HG02798 (cell line): ENCODE measurements around the gene FLYWCH2.

ENCODE experiments used
- ATAC-seq: cut with Tn5 transposase; IDR thresholded peaks from one replicate; pipeline ENCODE4 v1.9.1; 2021; ENCODE audit warnings: mild to moderate bottlenecking; ENCODE audit not compliant: unreplicated experiment, poor library complexity

Gene FLYWCH2

DNA sequence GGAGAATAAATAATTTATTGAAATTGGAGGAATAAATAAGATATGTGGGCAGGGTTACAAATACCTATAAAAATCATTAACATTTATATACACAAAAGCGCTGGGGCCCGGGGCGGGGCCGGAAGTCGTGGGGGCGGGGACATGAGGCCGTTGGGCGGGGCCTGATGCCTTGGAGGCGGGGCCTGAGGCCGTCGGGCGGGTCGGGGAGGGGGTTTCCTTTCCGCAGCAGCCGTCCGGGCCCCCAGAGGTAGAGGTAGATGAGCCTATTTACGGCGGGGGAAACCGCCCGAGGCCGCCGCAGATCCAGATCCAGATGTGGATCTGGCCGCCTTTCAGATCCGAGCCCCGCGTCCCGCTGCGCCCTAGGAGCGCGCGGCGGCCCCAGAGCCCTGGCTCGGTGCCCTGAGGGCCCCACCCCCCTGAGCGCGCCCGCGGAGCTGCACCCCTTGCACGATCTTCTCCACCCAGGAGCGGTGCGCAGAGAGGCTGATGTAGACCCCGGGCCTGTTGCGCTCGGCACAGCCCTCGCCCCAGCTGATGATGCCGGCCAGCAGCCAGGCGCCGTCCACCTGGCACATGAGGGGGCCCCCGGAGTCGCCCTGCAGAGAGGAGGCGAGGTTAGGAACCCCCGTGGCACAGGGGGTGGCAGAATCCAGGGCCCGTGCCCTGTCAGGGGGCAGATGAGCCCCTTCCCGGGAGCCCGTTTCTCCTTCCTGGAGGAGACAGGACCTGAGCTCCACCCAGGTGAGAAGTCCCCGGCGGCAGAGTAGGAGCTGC lies 30.1 kb upstream of the FLYWCH2 start:
- no peak for ATAC-seq

DNA sequence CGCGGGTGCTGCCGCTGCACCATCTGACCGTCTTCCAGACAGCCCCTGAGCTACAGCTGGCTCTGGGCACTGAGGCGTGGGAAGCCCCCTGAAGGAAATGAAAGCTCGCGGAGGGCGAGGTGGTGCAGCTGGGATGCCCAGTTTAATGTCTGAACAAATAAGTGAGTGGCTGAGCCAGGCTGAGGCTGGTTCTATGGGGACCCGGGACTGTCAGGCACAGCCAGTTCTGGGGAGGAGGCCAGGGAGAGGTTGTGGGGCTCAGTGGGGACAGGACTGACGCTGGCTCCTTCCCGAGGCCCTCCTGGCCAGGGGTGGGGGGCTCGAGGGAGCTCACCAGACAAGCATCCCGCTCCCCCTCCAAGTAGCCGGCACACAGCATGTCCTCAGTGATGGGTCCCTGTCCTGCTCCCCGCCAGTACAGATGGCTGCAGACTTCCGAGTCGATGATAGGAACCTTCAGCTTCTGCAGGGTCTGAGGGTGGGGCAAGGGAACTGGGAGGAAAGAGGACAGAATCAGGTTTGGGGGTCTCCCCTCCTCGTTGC lies 29.4 kb upstream of the FLYWCH2 start:
- no peak for ATAC-seq

DNA sequence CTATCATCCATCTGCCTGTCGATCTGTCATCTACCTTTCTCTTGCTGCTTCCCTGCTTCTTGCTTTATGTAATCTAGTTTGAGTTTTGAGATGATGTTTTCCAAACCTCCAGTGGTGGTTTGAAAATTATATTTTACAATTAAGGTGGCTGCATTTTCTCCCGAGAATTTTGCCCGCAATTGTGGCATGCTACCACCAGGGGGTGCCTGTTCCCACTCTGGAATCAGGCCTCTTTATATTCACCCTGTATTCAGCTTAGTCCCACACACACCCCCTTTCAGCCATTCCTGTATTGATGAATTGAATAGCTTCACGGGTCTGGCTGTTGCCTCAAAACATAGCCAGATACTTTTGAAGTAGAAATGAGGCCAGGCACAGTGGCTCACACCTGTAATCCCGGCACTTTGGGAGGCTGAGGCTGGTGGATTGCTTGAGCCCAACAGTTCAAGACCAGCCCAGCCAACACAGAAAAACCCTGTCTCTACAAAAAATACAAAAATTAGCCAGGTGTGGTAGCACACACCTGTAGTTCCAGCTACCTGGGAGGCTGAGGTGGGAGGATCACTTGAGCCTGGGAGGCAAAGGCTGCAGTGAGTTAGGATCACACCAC lies 28.2 kb upstream of the FLYWCH2 start:
- ATAC-seq, result no peak

DNA sequence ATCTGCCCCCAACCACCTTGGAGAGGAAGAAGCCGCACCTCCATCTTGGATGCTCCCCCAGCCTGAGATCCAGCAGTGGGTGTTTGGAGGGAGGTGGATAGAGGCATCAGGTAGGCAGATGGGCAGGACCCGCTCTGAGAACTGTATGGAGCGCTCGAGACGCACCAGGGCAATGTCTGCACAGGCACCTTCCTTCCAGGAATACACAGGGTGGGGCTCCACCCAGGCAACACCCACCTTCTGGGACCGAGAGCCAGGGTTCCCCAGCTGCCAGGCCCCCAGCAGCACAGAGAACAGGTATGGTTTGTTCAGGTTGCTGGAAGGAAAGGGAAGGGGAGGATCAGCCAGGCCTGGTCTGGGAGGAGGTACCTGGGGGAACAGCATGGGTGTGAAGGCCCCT lies 27.5 kb upstream of the FLYWCH2 start:
- no peak for ATAC-seq

DNA sequence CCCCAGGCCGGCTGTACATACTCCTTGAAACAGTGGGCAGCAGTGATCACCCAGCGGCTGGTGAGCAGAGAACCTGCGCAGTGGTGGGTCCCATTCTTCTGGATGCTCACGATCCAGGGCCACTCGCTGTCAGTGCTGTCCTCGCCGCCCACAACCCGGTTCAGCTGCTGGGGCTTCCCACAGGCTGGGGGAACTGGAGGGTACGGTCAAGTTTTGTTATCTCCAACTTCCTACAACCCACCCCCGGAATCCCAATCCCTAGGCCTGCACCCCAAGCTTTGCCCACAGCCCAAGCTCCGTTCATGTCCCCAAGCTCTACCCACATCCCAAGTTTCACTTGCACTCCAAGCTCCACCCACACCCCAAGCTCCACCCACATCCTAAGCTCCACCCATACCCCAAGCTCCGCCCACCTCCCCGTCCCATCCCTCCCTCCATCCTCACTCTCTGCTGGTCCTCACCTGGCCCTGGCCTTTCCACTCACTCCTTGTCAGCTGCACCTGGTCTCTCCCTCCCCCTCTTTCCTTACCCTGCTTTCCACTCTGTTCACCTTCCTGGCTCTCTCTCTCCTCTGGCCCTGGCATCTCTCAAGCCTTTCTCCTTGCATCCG lies 26.8 kb upstream of the FLYWCH2 start:
- no peak for ATAC-seq

DNA sequence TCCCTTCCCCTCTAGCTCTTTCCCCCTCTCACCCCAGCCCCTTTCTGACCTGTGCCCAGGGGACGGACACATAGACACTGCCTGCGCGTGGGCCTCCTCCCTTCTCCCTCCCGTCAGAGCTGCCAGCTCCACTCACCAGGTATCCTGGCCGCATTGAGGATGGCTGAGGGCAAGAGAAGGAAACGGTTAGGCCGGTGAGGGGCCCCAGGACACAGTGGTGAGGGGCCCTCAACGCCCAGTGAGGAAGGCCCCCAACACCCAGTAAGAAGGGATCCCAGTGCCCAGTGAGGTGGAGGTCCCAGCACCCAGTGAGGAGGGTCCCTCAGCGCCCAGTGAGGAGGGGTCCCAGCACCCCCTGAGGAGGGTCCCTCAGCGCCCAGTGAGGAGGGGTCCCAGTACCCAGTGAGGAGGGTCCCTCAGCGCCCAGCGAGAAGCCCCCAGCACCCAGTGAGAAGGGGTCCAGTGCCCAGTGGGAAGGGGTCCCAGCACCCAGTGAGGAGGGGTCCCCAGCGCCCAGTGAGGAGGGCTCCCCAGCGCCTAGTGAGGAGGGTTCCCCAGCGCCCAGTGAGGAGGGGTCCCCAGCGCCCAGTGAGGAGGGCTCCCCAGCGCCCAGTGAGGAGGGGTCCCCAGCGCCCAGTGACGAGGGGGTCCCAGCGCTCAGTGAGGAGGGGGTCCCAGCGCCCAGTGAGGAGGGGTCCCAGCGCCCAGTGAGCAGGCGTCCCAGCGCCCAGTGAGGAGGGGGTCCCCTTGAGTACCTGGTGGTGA lies 26.1 kb upstream of the FLYWCH2 start:
- ATAC-seq, result no peak

DNA sequence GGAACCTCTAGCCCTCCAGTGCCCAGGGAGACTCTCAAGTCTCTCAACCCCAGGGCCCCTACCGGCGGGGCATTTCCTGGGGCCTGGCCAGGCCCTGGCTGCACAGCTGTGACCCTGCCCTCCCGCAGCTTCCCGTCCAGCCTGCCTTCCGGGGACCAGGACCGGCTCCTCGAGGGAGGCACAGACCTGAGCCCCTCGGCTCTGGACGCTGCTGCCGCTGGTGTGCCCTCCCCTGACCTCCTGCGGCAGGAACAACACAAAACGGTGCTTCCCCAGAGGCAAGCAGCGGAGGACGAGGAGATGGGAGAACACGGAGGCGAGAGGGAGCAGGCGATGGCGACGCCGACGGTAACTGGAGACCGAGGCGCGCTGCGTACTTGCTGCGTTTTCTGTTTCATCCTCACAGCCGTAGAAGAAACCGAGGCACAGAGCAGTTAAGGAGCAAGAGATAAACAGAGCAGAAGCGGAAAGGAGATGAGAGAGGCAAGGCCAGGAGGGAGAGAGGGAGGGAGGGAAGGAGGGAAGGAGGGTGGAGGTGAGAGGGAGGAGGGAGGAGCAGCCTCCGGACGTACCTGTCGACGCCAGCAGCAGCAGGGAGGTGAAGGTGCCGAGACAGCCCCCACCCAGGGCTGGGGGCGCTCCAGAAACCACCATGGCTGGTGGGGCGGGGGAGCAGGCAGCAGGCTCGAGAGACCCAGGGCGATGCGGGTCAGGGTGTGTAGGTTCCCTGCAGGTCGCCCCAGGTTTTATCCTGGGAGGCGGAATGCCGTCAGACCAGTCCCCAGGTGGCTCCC lies 25.4 kb upstream of the FLYWCH2 start, which contains the start of gene PRSS22:
Gene PRSS22 (minus strand): TSS at position 720 of the 794 bp plus-strand sequence. CDS start 66 bp downstream, at position 654.
- no peak for ATAC-seq

DNA sequence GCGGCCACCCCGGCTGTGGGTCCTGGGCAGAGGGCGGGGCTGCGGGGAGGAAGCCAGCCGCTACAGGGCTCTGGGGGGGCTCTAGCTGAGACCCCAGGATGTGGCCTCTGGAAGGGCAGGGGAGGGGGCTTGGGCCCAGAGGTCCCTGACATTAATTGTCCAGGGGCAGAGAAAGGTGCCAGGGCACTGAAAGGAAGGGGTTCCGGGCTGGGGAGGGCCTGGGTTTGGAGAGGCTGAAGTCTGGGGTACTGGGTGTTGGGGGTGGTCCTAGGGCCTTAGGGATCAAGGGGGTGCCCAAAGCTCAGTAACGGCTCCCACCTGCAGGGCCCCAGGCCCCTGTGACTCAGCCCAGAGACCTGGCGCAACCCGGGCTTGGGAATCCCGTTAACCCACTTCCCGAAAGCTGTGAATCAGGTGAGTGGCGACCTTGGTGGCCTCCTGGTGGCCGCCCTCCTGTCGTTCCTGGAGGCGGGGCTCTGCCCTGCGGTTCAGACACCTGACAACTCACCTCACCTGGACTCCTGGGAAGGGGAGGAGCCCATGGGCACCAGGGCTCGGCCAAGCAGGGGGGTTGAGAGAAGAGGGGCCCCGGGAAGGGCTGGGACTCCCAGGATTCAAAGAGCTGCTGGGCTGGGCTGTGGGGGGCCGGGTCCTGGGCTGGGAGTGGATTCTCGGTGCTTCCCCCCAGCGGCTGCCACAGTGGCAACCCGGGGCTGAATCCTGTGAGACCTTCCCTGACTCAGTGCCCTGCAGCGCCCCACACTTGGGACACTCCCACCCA lies 24.6 kb upstream of the FLYWCH2 start:
- no peak for ATAC-seq

DNA sequence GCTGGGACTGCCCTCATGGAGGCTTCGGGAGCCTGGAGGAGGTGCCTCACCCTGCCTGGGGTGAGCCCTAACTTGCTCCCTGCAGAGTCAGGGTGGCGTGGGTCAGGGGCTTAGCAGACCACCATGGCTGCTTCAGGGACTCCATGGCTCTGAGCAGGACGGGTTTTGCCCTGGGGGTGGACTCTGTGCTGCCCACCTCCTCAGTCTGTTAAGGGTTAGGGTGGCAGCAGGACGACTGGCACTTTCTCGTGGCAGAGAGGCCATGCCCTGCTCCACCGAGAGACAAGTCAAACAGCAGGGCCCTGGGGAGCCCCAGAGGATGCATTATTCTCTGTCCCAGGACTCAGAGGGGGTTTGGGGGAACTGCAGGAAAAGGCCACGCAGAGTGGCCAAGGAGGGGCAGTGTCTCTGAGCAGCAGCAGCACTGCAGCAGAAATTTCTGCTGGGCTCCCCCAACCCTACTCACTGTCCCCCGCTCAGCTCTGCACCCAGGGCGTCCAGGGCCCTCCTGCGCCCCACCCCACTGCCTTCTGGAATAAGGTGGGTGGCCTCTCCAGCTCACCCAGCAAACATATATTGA lies 23.2 kb upstream of the FLYWCH2 start:
- ATAC-seq, result no peak

DNA sequence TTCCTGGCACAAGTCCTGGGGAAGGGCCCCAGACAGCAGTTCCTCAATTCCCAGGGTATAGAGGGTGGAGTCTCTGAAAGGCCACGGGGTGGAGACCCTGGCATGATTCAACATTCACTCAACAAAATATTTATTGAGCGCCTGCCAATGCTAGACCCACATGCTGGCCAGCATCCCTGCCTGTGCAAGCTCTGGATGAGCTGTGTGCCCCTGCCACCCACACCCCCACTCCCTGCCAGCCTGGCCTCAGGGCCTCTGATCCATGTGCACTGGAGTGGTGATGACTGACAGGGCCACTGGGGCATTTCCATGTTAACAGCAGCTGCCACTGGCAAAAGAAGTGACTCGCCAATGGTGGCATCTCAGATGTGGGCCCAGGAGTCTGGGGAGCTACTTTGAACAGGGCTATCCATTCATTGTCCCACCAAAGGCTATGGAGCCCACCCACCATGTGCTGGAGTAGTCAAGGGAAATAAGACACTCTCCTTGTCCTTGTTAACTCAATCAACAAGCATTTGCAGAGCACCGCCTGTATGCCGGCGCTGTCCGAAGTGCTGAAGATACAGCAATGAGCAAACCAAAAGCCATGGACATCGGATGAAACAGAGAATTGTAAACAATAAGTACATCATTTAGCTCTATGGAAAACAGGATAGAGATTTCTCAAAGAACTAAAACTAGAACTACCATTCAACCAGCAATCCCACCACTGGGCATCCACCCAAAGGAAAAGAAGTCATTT lies 22.0 kb upstream of the FLYWCH2 start:
- ATAC-seq, result no peak

DNA sequence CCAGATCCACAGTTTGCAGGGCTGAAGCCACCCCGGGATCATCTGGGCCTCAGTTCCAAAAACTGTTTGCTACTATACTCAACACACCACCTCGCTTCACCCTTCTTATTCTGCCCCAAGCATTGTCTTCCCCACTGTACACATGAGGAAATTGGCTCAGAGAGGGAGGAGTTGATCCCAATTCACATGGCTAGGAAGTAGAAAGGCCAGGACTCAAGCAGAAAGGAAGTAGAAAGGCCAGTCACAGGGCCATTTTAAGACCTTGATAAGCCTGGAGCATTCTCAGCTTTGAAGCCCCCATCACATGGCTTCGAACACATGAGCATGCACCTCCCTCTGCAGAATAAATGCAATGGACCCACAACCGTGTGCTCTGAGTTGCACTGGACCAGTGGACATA lies 17.4 kb upstream of the FLYWCH2 start:
- no peak for ATAC-seq

DNA sequence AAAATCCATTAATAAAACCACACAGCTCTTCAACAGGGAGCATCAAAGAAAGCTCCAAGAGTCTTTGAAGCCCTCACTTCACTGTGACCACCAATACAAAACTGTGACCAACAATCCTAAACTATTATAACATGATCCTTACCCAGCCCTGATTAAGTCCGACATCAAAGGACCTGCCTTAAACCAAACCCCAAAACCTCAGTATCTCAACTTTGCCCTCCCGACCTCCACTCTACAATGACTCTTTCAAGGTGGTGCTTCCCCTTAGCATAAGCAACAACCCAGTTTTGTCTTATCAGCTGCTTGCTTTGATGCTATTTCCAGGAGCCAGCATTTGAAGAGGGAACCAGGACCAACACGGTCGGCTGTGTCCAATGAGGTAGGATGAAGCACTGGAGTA lies 16.6 kb upstream of the FLYWCH2 start:
- no peak for ATAC-seq

DNA sequence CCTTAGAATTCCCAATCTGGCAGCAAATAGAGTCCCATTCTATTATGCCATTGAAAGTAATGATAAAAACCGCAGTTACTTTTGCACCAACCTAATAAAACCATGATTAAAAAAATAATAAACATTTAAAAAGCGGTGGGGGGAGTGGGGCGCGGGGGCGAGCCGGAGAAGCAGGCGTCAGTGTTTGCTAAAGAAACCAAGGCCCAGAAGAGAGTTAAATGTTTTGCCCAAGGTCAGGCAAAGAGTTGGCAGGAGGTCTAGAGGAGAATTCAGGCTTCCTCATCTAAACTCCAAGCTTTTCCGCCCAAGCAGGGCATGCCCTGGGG lies 15.4 kb upstream of the FLYWCH2 start:
- no peak for ATAC-seq

DNA sequence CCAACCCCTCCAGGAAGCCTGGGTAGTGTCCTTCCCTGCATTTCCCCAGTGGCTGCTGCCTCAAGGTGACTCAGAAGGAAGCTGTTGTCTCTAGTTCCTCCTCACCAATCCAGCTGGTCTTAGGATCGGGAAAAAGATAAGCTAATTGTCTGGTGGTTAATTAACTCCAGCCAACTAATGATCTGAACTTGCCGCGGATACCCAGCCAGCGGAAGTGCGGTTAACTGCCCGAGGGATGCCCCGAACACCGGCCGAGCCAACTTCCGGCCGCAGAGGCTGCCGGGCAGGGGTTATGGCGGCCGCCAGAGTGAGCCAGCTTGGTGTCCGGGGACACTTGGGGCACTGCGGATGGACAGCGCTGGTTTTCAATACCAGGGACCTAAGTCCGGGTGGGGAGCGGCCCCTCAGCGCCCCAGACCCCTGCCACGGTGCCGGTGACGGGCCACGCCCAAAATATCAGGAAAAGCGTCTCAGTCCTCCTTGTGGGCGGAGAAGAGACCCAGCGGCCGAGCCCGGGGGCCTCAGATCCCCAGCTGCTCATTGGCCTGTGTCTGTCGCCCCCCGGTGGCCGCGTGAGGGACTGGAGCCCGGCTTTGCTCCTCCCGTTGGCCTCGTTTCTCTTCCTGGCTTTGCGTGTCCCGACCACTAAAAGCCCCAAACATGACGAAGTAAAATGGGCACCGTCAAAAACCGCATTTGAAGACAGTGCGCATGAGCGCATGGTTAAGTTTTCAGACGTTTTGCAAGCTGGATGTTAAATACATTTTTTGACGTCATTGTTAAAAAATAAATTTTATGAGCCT lies 14.8 kb upstream of the FLYWCH2 start:
- peak; percentile 92 for ATAC-seq

DNA sequence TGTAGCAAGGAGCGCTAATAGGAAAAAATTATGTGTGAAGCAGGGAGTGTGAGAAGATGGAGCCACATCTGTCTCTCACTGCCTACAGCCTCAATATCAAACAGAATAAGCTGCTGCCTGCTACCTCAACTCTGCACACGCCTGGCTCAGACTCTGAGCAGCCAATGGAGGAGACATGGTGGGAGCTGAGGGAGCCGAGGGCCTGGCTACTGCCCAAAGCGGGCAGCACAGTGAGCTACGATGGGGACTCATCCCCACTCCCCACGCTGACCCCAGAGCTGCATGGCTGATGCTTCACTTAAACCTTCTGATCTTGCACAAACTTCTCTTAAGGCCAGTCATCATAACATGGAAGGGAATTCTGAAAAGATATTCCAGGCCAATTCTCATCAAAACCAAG lies 11.1 kb upstream of the FLYWCH2 start:
- no peak for ATAC-seq

DNA sequence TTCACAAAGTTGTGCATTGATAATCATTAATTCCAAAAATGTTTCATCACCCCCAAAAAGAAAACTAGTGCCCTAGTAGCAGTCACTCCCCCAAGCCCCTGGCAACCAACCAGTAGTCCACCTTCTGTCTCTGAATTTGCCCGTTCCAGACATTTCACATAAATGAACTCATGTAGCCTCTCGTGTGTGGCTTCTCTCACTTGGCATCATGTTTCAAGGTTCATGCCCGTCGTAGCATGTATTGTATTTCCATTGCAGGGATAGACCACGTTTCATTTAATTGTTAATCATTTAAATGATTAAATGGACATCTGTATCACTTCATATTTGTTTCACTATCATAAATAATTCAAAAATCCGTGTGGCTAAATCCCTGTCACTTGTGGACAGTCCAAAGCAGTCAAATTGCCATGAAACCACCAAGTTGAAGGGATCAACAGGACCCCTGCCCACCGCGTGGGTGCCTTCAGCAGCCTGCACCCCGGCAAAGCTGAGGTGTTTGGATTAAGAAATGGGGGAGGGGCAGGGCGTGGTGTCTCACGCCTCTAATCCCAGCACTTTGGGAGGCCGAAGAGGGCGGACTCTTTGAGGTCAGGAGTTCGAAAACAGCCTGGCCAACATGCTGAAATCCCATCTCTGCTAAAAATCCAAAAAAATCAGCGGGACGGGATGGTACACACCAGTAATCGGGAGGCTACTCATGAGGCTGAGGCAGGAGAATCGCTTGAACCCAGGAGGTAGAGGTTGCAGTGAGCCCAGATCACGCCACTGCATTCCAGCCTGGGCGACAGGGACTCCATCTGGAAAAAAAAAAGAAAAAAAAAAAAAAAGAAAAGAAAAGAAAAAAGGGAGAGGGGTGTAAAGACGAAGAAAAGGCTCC lies 8.7 kb upstream of the FLYWCH2 start:
- ATAC-seq, result no peak
